AG09309 (cell line): Measurements from ENCODE around the gene ENOX2.

Source experiments
- DNase-seq: peaks from one replicate; pipeline ENCODE4 v3.0.0-alpha.2; 2010; ENCODE audit warnings: low read depth
- H3K4me3 ChIP-seq: 2 replicates; pipeline ENCODE4 v1.5.1; 2011; ENCODE audit warnings: mild to moderate bottlenecking, low read depth, low read length, moderate library complexity; ENCODE audit not compliant: control insufficient read depth
- TF ChIP-seq, protein P1 (sequence below): IDR thresholded peaks from 2 replicates; pipeline ENCODE4 v1.5.1; 2011; ENCODE audit warnings: mild to moderate bottlenecking, low read depth, low read length, inconsistent platforms; ENCODE audit not compliant: insufficient read depth, control insufficient read depth; ENCODE audit errors: missing control alignments

The ENOX2 gene

DNA sequence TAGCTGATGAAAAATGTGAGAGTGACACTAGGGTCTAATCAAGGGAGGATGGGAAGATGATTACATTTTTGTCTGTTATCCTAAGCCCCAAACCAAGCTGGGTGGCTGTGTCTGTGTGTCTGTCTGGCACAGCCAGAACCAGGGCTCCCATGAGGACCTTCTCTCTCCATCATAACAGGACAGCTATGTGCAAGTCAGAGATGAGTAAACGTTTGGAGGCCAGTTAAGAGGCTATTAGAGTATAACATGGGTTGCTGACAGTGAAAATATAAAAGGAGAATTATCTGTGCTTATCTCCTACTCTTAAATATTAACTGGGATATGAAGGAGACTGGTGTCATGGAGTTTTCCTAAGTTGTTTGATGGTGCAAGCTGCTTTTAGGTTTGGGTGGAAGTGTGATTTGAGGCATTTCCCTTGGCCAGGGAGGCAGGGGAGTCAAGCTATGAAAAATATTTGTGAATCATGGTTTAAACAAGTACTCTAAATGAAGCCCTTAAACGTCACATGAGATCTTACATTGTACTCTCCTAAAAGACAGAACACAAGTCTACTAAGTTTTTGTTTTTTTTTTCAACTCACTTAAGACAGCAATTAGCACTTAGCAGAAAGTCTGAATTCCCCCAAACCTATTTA, 156.2 kb downstream of the ENOX2 start:
- no peak for DNase-seq
- TF ChIP-seq, protein P1, sequence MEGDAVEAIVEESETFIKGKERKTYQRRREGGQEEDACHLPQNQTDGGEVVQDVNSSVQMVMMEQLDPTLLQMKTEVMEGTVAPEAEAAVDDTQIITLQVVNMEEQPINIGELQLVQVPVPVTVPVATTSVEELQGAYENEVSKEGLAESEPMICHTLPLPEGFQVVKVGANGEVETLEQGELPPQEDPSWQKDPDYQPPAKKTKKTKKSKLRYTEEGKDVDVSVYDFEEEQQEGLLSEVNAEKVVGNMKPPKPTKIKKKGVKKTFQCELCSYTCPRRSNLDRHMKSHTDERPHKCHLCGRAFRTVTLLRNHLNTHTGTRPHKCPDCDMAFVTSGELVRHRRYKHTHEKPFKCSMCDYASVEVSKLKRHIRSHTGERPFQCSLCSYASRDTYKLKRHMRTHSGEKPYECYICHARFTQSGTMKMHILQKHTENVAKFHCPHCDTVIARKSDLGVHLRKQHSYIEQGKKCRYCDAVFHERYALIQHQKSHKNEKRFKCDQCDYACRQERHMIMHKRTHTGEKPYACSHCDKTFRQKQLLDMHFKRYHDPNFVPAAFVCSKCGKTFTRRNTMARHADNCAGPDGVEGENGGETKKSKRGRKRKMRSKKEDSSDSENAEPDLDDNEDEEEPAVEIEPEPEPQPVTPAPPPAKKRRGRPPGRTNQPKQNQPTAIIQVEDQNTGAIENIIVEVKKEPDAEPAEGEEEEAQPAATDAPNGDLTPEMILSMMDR, result no peak
- H3K4me3 ChIP-seq, result no peak overlapping the region

DNA sequence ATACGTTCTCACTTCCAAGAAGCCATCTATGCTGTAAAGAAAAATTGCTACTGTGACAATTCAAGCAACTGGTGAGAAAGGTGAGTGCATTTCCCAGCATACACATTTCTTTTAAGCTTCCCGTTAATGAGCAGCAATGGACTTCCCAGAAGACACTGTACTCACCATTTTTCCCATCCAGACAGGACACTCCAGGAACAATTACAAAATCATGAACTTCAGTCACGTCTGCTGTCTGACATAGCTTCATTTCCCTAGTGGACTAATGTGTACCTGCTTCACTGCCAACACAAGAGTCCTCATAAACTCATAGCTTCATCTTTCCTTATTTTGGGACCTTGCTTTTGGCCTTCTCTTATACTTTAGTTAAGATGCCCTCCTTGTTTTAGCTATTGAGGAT, 156.9 kb downstream of the ENOX2 start:
- TF ChIP-seq, protein P1, result no peak

DNA sequence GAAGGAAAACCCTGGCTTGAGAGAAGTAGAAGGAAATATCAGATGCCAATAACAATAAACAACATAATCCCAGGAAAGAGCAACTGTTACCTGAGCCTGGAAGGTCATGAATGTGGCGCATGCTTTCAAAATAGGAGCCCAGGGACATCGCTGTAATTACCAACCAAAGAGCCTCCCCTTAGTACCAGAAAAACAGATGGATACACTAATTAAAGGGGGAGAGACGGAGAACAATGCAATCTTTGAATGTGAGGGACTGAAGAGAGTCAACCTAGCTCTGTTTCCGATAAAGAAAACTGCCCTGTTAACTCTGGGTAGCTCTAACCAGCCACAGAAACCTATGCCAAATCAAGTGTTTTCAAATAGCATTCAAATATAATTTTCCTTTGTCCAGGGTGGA, 161.4 kb downstream of the ENOX2 start:
- TF ChIP-seq, protein P1, result no peak
- H3K4me3 ChIP-seq, result no peak overlapping the region
- DNase-seq, result no peak

More for the DNA sequence above, 156.9 kb downstream of the ENOX2 start:
- DNase-seq, result no peak
- no peak overlapping the region for H3K4me3 ChIP-seq

DNA sequence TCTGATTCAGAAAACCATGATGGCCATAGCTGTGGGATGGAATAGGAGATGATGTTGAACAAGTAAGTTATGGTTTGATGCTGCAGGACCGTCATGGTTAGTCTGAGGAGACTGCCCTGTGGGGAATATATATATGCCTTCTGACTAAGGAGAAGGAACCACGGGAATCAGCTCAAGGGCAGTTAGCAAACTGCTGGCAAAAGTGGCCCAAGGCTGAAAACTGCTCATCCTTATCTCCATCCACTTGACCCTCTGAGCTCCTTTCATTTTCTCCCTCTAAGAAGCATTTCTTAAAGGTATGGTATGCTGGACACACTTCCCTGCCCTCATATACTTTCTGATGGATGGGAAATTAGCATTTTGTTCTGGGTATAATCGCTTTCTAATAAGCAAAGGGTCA, 161.9 kb downstream of the ENOX2 start:
- H3K4me3 ChIP-seq, result no peak overlapping the region
- no peak for DNase-seq
- TF ChIP-seq, protein P1, result no peak

DNA sequence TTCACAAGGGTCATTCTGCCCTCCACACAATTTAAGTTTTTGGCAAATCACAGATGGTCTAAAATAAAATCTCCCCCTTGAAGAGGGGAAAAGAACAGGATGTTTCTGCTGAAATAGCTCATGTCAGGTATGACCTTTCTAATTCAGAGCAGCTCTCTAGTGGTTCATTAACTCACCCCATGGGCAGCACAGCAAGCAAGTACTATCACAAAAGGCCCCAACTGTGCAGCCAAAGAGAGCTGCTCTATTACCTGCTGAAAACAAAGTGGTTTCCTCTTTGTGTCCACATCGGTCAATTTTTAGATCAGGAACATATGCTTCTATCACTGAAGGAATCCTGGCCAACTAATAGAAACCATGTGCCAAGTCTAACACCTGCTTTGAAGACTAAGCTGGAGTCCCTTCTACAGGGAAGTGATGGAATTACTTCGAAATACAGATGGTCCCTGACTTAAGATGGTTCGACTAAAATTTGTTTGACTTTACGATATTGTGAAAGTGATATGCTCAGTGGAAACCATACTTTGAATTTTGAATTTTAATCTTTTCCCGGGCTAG, 164.3 kb downstream of the ENOX2 start:
- no peak overlapping the region for H3K4me3 ChIP-seq
- TF ChIP-seq, protein P1, result no peak
- no peak for DNase-seq

DNA sequence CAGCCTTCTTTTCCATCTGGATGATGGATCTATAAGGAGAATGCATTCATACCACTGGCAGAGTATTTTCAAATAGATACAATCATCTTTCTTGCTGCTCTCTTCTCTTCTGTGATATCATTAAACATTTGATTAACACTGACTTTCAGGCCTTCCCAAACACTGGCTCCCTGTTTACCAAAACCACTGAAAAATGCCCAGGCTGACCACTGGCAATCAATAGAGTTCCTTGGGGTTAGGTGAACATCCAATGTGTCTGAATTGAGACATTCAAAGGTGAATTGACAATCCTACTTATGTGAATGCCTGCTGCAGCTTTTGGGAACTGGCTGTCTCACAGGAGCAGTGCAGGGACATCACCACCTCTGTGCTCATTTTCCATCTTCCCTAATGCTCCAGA, 168.3 kb downstream of the ENOX2 start:
- no peak overlapping the region for H3K4me3 ChIP-seq

More for the DNA sequence above, 168.3 kb downstream of the ENOX2 start:
- DNase-seq, result no peak
- TF ChIP-seq, protein P1, result no peak
